ENCODE results near the gene PIK3CB.

Gene PIK3CB

GRCh38 chr3:138818185-138818860 lies 16.4 kb downstream of the PIK3CB start:
- Histone ChIP-seq H3K9ac (no peak overlapping the region), H3K4me1 (ENCODE audit: low read depth, poor library complexity, severe bottlenecking) (peaks cover 20% of the 10 kb centered on the region), H3K79me2 (ENCODE audit: insufficient read depth, low read depth) (peaks cover 38% of the 10 kb centered on the region), H3K4me2 (no peak overlapping the region), H4K20me1 (ENCODE audit: insufficient read depth) (no peaks in the 10 kb centered on the region), H3K36me3 (ENCODE audit: insufficient read depth) (no peaks in the 10 kb centered on the region), H2AFZ (ENCODE audit: low read depth) (no peak overlapping the region), H3K4me3 (IDR thresholded peaks at IDR 0.05; ENCODE audit: insufficient read depth, low read depth, low read length) (no peak overlapping the region), H3K27me3 (ENCODE audit: insufficient read depth, low read depth) (no peaks in the 10 kb centered on the region), H3K27ac (no peak overlapping the region)
- TF ChIP-seq, protein P1, sequence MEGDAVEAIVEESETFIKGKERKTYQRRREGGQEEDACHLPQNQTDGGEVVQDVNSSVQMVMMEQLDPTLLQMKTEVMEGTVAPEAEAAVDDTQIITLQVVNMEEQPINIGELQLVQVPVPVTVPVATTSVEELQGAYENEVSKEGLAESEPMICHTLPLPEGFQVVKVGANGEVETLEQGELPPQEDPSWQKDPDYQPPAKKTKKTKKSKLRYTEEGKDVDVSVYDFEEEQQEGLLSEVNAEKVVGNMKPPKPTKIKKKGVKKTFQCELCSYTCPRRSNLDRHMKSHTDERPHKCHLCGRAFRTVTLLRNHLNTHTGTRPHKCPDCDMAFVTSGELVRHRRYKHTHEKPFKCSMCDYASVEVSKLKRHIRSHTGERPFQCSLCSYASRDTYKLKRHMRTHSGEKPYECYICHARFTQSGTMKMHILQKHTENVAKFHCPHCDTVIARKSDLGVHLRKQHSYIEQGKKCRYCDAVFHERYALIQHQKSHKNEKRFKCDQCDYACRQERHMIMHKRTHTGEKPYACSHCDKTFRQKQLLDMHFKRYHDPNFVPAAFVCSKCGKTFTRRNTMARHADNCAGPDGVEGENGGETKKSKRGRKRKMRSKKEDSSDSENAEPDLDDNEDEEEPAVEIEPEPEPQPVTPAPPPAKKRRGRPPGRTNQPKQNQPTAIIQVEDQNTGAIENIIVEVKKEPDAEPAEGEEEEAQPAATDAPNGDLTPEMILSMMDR (conservative IDR thresholded peaks at IDR 0.05; ENCODE audit: low read depth, low read length) = no peak

- no peak overlapping the region for H3K4me3 ChIP-seq (IDR thresholded peaks at IDR 0.05; ENCODE audit: insufficient read depth, low read depth, low read length)
- TF ChIP-seq, protein P1 (conservative IDR thresholded peaks at IDR 0.05; ENCODE audit: low read depth, low read length) = no peak
- 0 out of 2 replicates have a peak, but pooled peaks cover 2% of the 10 kb centered on the region for H3K36me3 ChIP-seq (ENCODE audit: insufficient read depth)
- no peak overlapping the region for H3K9ac ChIP-seq
- H3K4me2 ChIP-seq = no peak overlapping the region
- peaks cover 20% of the 10 kb centered on the region for H3K4me1 ChIP-seq (ENCODE audit: low read depth, poor library complexity, severe bottlenecking)
- no peak overlapping the region for H3K27ac ChIP-seq
- no peaks in the 10 kb centered on the region for H3K27me3 ChIP-seq (ENCODE audit: insufficient read depth, low read depth)
- H2AFZ ChIP-seq (ENCODE audit: low read depth) = no peak overlapping the region
- peaks cover 38% of the 10 kb centered on the region for H3K79me2 ChIP-seq (ENCODE audit: insufficient read depth, low read depth)
- no peaks in the 10 kb centered on the region for H4K20me1 ChIP-seq (ENCODE audit: insufficient read depth)
These were observed 17.0 kb downstream of the PIK3CB start for GRCh38 chr3:138817695-138818094.

GRCh38 chr3:138812806-138813205 lies 21.9 kb downstream of the PIK3CB start:
- Histone ChIP-seq H2AFZ (ENCODE audit: low read depth) (no peak overlapping the region), H3K4me2 (no peak overlapping the region), H3K4me1 (ENCODE audit: low read depth, poor library complexity, severe bottlenecking) (peaks cover 20% of the 10 kb centered on the region), H3K79me2 (ENCODE audit: insufficient read depth, low read depth) (peaks cover 36% of the 10 kb centered on the region), H4K20me1 (ENCODE audit: insufficient read depth) (no peaks in the 10 kb centered on the region), H3K4me3 (IDR thresholded peaks at IDR 0.05; ENCODE audit: insufficient read depth, low read depth, low read length) (no peak overlapping the region), H3K27ac (no peak overlapping the region), H3K9ac (no peak overlapping the region), H3K36me3 (ENCODE audit: insufficient read depth) (0 out of 2 replicates have a peak, but pooled peaks cover 3% of the 10 kb centered on the region), H3K27me3 (ENCODE audit: insufficient read depth, low read depth) (no peaks in the 10 kb centered on the region)
- TF ChIP-seq, protein P1 (conservative IDR thresholded peaks at IDR 0.05; ENCODE audit: low read depth, low read length) = no peak

DNA sequence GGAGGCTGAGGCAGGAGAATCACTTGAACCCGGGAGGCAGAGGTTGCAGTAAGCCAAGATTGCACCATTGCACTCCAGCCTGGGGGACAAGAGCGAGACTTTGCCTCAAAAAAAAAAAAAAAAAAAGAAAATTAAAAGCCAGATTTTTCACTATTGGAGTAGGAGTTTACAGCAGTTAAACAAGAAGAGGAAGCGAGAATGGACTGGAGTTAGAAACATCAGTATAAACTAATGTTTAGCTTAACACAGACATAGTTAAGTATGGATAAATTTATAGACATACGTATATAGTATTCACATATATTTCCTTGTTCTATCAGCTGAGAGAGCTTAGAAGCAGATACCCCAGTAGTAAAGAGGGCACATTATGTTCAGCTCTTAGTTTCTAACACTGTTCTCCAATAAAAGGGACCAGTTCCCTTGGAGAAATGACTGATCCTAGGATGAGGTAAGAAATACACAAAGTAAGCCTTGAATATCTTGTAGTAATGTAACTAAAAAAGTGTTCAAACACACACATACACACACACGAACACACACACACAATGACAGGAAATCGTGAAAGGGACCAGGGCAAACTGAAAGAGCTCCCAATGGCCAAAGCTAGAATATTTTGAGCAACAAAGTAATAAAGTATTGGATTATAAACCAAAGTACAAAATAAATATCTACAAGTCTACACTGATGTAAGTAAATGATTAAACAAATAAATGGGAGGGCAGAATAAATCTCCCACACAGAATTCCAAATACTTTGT lies 25.1 kb downstream of the PIK3CB start:
- Histone ChIP-seq H3K27ac (no peak overlapping the region), H3K36me3 (ENCODE audit: insufficient read depth) (0 out of 2 replicates have a peak, but pooled peaks cover 3% of the 10 kb centered on the region), H3K79me2 (ENCODE audit: insufficient read depth, low read depth) (peaks cover 19% of the 10 kb centered on the region), H3K27me3 (ENCODE audit: insufficient read depth, low read depth) (no peaks in the 10 kb centered on the region), H2AFZ (ENCODE audit: low read depth) (no peak overlapping the region), H4K20me1 (ENCODE audit: insufficient read depth) (no peaks in the 10 kb centered on the region), H3K4me3 (IDR thresholded peaks at IDR 0.05; ENCODE audit: insufficient read depth, low read depth, low read length) (no peak overlapping the region), H3K4me1 (ENCODE audit: low read depth, poor library complexity, severe bottlenecking) (peaks cover 6% of the 10 kb centered on the region), H3K4me2 (no peak overlapping the region), H3K9ac (no peak overlapping the region)
- TF ChIP-seq, protein P1 (conservative IDR thresholded peaks at IDR 0.05; ENCODE audit: low read depth, low read length) = no peak

Measured in KMS-11 (cell line).